Activated CD8-positive, alpha-beta memory T cell treated with anti-CD3 and anti-CD28 coated beads, Interleukin-2, amount 50 U/mL, for 48 hours (primary cell): ENCODE measurements around the gene CSH2.

Source experiments
- DNase-seq: peaks from one replicate; pipeline ENCODE4 v3.0.0-alpha.2; 2020

Gene CSH2

DNA sequence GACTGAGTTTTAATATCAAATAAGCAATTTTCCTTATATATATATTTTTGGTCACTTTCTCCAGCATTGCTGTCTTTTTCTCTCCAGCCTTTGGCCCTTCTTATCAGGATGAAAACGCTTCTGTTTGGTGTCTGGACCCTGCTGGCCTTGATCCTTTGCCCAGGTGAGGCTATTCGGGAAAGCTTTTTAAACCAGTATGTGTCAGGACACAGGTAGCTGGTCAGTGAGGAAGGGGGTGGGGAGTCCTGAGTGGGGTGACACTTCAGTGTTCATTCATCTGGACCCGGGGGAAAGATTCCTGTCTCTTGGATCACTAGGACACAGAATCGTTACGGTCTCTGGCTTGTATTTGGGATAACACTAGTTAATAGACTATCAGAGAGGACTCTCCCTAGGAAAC lies 18.8 kb downstream of the CSH2 start:
- DNase-seq, result no peak

DNA sequence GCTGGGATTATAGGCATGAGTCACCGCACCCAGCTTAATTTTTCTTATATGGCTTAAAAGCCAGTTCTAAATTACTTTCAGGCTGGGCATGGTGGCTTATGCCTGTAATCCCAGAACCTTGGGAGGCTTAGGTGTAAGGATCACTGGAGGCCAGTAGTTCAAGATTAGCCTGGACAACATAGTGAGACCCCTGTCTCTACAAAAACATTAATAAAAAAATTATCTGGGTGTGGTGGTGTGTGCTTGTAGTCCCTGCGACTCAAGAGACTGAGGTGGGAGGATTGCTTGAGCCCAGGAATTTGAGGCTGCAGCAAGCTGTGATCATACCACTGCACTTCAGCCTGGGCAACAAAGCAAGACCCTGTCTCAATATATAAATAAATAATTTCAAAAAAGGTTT lies 20.2 kb downstream of the CSH2 start:
- no peak for DNase-seq

DNA sequence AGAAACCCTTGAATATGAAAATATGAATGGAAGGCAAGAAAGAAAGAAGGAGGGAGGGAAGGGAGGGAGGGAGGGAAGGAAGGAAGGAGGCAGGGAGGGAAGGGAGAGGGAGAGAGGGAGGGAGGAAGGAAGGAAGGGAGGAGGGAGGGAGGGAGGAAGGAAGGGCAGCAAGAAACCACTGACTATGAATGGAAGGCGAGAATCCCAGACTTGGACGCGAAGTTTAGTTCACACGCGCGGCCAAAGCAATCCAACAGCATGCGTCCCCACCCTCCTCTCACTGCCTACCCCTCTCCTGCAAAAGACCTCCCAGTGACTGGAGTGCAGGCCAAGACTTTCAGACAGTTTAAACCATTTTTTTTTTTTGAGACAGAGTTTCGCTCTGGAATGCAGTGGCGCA lies 23.1 kb downstream of the CSH2 start:
- DNase-seq, result no peak

DNA sequence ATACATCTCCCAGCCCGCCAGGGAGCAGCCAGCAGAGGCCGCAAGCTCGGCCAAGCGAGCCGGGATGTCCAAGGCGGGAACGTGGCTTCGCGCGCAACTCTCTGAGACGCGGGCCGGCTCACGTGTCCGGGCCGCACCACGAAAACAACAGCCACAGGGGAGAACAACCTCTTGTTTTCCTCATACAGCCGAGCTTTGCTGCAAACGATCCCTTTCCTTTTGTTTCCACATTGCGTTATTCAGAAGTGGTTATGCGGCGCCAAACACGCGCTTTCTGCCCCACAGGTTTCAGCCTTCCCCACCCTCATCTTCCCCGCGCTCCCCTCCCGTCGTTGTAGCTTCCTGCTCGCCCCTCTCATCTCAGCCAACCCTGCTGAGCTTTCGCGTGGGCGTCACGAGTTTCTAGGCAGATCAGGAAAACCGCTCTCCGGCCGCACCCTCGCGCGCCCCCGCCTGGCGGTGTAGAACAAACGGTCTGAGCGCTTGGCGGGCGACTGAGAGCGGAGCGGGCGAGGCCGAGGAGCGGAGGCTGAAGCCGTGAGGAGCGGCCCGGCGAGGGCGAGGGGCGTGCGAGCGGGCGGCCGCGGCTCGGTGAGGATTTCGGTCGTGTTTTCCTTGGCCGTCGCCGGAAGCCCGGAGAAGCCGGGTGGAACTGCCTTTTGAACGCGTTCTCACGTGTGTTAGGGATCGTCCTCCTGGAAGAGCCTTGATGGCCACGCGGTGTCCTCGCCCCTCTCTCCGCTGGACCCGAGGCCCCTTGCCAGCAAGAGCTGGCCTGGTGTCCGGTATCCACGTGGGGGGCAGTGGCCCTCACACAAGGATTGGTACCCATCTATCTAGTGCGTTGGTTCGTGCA lies 24.4 kb downstream of the CSH2 start:
- peak; percentile 99 for DNase-seq

DNA sequence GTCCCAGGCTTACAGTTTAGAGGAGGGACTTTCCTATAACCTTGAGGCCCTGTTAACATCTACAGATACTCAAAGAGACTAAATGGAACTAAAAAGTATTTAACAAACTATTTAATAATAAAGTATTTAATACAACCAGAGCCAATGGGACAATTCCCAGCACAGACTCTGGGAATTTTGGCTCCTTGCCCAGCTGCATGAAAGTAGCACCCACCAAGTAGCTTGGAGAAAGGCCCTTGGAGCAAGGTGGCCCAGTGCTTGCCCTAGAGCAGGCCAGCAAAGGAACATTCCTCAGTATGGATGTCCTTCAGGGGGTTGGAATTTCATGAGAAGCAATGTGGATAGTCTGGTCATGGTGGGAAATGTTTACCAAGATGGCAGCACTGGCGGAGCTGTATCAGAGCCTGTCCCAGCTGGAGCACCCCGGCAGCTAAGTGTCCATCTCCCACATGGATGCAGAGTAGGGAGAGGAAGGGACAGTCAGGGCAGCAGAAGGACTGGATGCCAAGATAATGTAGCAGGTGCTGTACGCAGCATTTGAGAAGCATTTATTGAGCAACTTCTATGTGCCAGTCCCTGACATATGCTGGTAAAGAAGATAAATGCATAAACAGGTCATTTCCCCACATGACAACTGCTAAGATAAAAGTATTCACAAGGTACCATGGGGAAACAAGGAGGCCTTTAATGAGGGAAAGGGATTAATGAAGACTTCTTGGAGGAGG lies 25.8 kb downstream of the CSH2 start:
- DNase-seq, result no peak

DNA sequence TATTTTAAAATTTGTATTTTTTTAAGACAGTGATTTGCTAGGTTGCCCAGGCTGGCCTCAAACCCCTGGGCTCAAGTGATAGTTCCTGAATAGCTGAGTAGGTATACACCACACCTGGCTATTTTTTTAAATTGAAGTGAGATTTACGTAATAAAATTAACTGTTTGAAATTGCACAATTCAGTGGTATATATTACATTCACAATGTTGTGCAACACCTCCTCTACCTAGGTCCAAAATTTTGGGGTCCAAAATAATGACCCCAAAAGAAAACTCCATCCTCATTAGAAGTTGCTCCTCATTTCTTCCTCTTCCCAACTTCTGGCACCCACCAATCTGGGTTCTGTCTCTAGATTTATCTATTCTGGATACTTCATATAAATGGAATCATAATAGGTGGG lies 28.0 kb downstream of the CSH2 start:
- no peak for DNase-seq

DNA sequence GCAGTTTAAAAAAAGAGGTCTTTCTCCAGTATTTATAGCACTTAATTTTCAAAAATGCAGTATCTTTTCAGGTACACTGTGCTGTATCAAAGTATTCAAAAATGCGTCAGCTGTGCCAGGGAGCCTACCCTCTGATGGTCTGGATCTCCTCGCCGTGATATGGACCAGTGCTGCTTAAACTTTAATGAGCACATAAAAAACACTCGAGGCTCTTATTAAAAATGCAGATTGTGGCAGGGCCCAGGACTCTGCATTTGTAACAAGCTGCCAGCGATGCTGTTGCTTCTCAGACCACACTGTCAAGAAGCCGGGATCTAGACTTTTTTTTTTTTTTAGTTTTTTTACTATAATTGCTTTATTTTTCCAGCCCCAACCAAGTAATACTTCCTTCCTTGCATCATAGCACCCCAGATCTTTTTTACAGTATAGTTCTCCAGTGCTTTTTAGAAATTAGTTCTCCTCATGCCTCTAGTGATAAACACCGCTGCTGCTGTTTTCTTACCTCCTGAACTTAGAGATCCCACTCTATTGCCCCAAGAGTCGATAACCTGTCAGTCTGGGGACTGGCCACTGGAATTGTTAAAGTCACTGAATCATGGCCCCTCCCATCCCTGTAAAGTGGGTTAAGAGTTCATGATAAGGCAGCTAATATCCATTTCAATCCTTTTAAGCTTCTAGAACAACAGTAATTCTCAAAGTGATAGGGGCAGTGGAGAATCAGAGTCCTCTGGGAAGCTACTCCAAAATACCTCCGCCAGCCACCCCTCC lies 29.4 kb downstream of the CSH2 start:
- DNase-seq, result no peak

DNA sequence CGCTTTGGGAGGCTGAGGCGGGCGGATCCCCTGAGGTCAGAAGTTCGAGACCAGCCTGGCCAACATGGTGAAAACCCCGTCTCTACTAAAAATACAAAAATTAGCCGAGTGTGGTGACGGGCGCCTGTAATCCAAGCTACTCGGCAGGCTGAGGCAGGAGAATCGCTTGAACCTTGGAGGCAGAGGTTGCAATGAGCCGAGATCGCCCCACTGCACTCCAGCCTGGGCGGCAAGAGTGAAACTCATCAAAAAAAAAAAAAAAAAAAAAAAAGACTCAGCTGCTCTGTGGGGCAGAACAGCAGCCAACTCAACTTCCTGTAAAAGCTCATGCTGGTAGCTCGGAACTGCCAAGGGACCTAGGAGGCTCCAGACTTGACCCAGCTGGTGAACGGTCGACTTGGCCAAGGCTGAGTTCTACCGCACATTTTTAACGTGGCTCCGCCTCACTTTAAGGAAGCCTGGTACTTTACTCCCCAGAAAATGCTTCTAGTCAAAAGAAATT lies 30.0 kb downstream of the CSH2 start:
- peak; percentile 60 for DNase-seq

DNA sequence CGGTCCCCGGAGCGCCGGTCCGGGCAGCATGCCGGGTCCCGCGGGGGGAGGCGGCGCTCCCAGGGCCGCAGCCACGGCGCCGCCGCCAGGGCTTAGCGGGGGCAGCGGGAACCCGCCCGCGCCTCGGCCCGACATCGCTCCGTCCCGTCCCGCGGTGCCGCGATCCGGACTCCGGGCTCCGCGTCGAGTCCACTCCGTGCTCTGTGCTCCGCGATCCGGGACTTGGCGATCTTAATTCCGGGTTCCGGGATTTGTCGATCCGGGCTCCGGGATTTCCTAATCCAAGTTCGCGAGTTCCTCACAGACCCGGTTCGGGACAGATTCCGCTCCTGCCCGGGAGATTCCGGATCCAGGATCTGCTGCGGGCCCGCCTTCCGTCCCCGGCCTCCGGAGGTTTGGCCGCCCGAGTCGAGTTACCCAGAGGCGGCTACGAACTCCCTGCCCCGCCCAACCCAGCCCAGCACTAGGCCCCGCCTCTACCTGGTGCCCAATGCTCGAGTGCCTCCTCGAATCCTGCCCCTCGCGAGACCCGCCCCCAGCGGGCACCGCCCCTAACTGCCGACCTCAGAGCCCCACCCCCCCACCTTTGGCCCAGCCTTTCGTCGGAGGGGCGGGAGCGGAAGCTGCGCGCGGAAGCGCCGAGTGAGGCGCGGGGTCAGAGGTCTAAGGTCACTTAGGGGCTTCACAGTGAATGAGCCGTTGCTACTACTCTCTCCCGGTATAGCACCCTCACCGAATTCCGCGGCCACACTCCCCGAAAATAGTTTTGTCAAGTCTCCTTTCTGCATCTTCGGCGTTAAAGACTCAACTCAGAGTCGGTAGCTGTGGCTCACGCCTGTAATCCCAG lies 30.7 kb downstream of the CSH2 start, which contains the start of gene SMARCD2:
TSS of gene SMARCD2 (minus strand) at position 146 of the 847 bp plus-strand sequence. CDS start at position 135, 11 bp downstream.
- peak; percentile 98 for DNase-seq

DNA sequence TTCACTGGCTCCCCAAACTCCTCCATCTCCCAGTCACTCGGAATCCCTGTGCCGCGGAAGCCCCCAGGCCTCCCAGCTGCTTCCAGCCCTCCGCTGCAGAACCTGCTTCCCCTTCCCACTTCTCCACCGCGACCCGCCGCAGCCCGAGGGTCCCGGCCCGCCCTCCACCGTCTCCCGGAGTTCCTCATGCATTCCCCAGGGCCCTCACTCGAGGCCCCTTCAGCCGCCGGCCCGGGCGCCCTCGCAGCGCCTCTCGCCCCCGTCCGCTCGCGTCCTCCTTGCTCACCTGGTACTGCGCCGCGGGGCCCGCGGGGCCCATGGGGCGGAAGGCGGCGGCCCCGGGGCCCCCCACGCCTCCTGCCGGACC lies 31.3 kb downstream of the CSH2 start:
- DNase-seq, result peak; percentile 75

DNA sequence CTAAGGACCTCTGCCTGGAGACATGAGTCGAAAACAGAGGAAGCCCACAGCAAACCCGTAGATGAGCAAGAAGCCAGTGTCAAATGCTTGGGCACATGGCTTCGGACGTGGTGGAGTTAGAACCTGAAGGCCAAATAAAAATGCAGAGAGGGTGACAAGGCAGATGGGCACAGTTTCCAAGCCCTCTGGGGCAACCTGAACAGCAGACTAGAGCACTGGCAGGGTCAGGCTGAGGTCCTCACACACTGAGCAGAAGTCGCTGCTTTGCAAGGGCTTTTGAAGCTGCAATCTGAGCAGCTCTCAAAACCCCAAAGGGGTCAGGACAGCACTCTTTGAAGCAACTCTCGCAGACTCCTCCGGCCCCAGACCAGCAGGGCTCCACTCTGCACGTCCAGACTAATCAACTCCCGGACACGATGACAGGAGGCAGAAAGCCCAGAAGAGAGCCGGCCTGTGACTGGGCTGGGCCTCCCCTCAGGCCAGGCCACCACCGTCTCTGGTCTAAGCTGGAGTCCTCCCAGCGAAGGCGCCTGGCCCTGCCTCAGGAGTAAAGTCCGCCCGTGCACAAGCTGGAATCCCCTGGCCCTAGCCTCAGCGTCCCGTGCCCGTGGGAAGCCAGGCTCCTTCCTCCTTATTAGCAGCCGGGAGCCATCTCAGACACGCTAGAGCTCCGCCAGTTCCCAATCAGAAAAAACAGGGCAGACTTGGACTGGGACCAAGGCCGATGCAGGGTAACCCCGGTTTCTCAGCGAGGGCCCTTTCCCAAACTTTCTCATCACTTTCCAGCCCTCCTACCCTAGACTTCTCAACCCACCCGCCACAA lies 31.9 kb downstream of the CSH2 start:
- peak; percentile 63 for DNase-seq

DNA sequence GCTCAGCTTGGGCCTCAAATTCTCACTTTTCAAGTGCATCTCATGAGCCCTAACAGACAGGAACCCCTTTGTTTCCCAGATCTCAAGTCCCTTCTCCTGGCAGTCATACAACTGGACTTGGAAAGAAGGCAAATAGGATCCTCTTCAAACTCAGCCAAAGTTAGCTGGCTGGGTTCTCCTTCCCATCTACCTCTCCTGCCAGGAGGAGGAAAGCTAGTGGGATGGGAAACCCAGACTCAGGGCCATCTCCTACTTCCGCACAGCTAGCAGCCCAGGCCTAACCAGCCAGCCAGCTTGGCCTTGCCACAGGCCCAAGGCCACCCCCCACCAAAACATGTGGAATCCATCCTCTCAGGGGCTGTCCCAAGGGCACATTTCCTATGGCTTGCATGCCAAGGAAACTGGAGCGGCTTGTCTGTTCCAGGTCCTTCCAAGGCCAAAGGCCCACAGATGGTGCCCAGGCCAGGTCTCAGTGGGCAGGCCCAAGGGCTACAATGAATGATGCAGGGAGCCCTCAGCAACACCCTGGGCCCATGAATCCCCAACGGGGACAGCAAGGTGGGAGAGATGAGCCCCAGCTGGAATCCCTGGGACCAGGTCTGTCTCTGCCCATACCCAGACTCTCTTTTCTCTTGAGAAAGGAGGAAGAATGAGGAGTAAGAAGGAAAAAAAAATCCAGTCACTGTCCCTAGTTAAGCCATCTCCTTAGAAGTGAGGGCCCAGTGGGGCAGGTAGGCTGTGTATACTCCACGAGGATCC lies 32.7 kb downstream of the CSH2 start:
- DNase-seq, result no peak

DNA sequence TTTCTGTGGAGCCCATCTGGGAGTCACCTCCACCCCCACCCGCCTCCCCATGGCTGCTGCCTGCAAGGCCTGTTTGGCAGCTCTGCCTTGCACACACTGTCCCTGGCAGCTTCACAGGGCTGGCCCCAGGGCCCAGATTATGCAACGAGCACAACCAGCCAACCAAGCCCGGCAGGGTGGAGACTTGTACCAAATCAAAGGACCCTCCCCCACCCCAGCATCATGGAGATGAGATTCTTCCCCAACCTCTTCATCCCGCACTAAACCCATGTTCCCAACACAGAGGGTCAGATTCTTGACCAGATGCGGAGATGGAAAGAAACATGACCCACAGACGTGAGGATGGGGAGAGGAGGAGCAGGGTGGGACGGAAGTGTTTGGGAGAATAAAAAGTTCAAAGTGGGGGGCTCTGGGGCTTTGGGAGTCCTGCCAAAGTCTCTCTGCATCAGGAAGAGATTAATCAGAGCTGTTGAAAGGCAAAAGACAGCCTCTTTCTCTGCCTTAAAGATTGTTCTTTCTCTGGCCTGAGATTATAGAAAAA lies 34.8 kb downstream of the CSH2 start:
- no peak for DNase-seq

DNA sequence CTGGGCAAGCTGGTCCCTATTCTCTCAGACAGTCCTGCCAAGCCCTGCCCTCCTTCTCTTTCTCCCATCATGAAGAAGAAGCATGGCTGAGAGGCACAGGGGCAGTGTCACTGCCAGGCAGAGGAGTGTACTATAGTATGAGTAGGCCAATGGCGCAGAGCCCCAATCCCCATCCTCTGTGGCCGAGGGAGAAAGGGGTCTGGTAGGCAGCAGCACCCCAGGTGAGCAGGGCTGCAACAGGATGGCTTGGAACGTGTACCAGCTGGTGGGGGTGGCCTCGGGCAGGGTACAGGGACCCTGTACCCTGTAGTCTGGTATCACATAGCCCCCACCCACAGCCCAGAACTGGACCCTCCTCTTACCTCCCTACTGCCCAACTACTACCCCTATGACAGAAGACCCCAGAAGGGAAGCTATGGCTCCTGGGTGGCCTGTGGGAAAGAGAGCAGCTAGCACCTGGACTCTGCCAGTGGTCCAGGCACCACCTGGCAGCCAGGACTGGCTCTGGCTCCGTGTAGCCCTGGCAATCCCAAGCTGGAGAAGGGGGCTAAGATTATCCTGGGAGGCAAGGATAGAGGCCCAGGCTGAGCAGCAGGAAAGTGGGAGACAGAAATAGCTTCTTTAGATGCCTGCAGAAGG lies 35.4 kb downstream of the CSH2 start:
- no peak for DNase-seq

DNA sequence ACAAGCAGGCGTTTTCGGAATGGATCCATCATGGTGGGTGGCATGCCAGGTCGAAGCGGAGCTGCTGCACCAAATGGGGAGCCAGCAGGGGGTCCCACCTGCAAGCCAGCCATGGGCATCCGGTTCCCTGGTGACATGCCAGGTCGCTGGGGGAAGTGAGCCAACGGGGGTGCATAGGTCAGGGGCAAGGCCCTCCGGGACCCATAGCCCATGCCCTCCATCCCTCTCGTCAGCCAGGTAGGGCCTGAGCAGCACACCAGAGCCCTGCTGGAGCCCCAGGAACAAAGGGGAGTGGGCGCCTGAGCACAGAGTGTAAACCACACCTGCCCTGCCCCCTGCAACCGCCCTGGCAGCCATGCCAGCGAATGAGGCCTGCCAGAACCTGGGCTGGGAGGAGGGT lies 36.0 kb downstream of the CSH2 start:
- DNase-seq, result no peak

DNA sequence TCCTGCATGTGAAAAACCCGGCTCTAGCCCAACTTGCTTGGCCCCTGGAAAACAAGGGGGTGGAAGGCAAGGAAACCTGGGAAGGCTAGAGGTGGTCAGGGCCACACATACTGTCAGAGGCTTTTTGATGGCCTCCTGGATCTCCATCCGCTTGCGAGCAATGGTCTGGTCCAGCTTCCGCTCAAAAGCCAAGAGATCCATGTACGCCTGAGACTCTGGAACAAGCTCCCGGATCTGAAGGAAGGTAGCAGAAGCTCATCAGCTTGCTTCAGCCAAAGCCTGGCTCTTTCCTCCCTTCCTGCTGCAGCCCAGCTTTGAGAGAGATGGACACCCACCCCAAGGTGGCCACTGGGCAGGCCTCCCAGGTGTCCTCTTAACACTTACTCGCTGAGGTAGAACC lies 36.7 kb downstream of the CSH2 start:
- DNase-seq, result no peak

DNA sequence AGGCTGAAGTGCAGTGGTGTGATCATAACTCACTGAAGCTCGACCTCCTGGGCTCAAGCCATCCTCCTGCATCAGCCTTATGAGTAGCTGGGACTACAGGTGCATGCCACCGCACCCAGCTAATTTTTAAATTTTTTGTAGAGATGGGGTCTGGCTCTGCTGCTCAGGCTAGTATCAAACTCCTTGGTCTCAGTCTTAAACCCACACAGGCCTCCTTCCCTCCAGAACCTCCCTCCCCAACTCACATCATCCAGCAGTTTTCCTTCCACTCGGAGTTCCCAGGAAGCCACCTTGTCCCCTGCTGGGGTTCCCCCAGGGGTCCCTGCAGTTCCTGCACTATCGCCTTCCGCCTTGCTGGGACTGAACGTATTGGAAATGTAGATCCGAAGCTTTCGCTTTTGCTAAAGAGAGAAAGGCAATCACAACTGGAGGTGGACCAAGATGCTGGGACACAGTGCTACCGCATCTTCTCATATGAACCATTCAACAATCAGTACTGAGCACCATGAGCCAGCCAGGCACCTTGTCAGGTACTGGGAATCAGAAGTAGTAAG lies 38.2 kb downstream of the CSH2 start:
- no peak for DNase-seq

DNA sequence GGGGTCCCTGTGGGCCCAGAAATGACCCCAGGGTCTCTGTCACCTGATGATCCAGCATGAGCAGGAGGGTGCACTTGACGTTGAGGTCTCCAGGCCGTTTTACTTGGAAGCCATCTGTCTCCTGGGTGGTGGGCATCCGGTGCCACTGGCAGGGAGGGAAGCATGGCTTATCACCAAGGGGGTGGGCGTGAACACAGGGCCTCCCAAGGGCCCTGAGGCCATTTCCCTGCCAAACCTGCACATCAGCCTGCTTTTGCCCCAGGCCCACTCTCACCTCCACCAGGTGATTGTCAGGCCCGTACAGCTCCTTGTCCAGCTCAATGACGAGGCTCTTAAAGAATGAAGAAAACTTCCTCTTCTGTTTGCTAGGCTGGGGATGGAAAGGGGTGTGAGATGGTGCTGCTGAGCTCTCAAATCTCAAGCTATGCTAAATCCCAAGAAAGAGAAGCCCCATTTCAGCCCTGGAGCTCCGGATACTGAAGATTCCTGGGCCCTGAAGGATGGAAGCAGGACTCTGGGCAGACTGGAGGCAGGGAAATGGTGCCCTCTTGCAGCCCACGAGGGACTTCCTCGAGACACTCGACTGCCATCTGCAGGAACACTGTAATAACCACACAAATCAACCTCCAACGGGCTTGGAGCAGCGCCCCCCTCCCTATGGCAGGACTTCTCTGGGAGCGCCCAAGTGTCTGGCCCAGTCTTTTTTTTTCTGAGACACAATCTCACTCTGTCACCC lies 38.9 kb downstream of the CSH2 start:
- peak; percentile 66 for DNase-seq
